H1 (cell line): ENCODE data around the gene HIBADH. TPM values are rescaled to one million over a fixed set of nuclear protein-coding genes. Genes with fewer than 3 reads are reported as not detected.

Experiments used
- EP300 ChIP-seq, 2 experiments: IDR thresholded peaks; 1 replicate in 1 of 2; 2 replicates in 1 of 2; pipeline ENCODE4 v1.6.1; 2011 to 2012; ENCODE audit warnings: low read depth in 2 of 2, low read length in 2 of 2, mild to moderate bottlenecking in 2 of 2, borderline replicate concordance in 1 of 2, inconsistent platforms in 1 of 2, moderate library complexity in 1 of 2
- EZH2 ChIP-seq: fragments of 200-600 bp; sonication (generic); IDR thresholded peaks from 2 replicates; pipeline ENCODE4 v1.7.1; 2012; ENCODE audit warnings: low read depth, mild to moderate bottlenecking, moderate library complexity, low read length, inconsistent platforms; ENCODE audit not compliant: severe bottlenecking
- GABPA ChIP-seq: IDR thresholded peaks from 2 replicates; pipeline ENCODE4 v1.6.1; 2011; ENCODE audit warnings: mild to moderate bottlenecking, low read length, moderate library complexity, borderline replicate concordance; ENCODE audit not compliant: insufficient read depth
- JUN ChIP-seq: IDR thresholded peaks from 2 replicates; pipeline ENCODE4 v1.6.1; 2011; ENCODE audit warnings: low read depth, mild to moderate bottlenecking, improper control_type of control experiment, low read length
- NRF1 ChIP-seq: IDR thresholded peaks from 2 replicates; pipeline ENCODE4 v1.6.1; 2011; ENCODE audit warnings: mild to moderate bottlenecking, low read depth, low read length, improper control_type of control experiment
- POU5F1 ChIP-seq: IDR thresholded peaks from 2 replicates; pipeline ENCODE4 v1.6.1; 2011; ENCODE audit warnings: low read depth, mild to moderate bottlenecking, low read length, moderate library complexity
- SIRT6 ChIP-seq: IDR thresholded peaks from one replicate; pipeline ENCODE4 v1.7.1; 2012; ENCODE audit warnings: low read length, inconsistent platforms
- polyA plus RNA-seq, 7 experiments: library from polyadenylated mRNA; depleted of rRNA in 3 of 7; stranded (reverse) in 5 of 7; unstranded in 2 of 7; fragments of >200 nt in 5 of 7; fragments of 200-250 nt in 2 of 7; gene quantifications; 1 replicate in 5 of 7; 2 replicates in 1 of 7; 4 replicates in 1 of 7; pipeline versions ENCODE4 v1.2.1 to v1.2.3, GENCODE V29; 2011 to 2013; ENCODE audit warnings: missing spikeins in 2 of 7, mixed read lengths in 2 of 7
- total RNA-seq: library from RNA; stranded (reverse); fragmentation: NEBNext Ultra II Directional; extraction: Animal tissue kit (Norgen Biotek cat#: 25700); gene quantifications from 2 replicates; pipeline ENCODE4 v1.2.1, GENCODE V29; 2021

HIBADH gene
- total and polyA plus RNA-seq, 2 of the 8 experiments (the other 6 are each of a cell fraction or from before 2014, with no cell fraction given), result 30.1 to 39.5 TPM

DNA sequence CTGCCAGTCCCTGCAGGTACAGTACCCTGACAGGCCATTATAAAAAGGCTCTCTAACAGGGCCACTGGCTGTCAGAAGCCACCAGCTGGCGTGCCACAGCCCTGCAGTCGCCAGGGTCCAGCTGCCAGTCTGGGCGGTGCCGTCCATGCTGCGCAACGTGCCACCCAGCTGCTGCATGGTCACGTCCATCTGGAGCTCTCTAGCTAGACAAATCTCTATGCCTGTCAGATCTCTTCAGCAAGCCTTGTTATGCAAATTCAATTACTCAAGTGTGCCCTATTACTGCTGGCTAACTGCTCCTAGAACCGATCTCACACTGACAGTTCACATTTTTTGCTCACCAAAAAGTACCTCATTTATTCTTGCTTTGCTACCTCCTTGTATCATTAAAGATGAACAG is 75.9 kb downstream of the HIBADH start (continued):
- TF ChIP-seq SIRT6, result no peak
- TF ChIP-seq EP300 (IDR thresholded peaks at IDR 0.05; ENCODE audit: borderline replicate concordance in 1 of 2, low read depth in 2 of 2, low read length in 2 of 2), result no peak
- no peak for TF ChIP-seq EZH2
- TF ChIP-seq NRF1, result no peak
- TF ChIP-seq GABPA, result no peak
- no peak for TF ChIP-seq POU5F1
- no peak for TF ChIP-seq JUN
